Measurements from ENCODE around the gene PTPRG. TPM values are rescaled to one million over a fixed set of nuclear protein-coding genes. Genes with fewer than 3 reads are reported as not detected.
"Not testable (repeated sequence)": the region's sequence is repeated elsewhere in the genome, so short reads cannot be mapped to it uniquely, and the experiment has no call there.

Gene PTPRG
- total and polyA plus RNA-seq, 2 experiments from 2014 or later, result 15.2 to 45.7 TPM

GRCh38 chr3:62035402-62036057, 474.2 kb downstream of the PTPRG start:
- Histone ChIP-seq H3K36me3 (no peaks in the 10 kb centered on the region), H3K4me3 (no peak overlapping the region), H3K9me3 (ENCODE audit: low read depth) (no peaks in the 10 kb centered on the region), H3K4me1 (ENCODE audit: low read depth) (no peaks in the 10 kb centered on the region), H3K27me3 (no peaks in the 10 kb centered on the region), H3K27ac (no peak overlapping the region)
- TF ChIP-seq CTCF (IDR thresholded peaks at IDR 0.05; ENCODE audit: low read depth, low read length), result no peak
- no peak for DNase-seq (ENCODE audit: low read depth in 1 of 2, low spot score in 1 of 2)

- Histone ChIP-seq H3K36me3 (no peaks in the 10 kb centered on the region), H3K4me1 (ENCODE audit: low read depth) (no peaks in the 10 kb centered on the region), H3K4me3 (no peak overlapping the region), H3K27ac (no peak overlapping the region), H3K27me3 (no peaks in the 10 kb centered on the region), H3K9me3 (ENCODE audit: low read depth) (no peaks in the 10 kb centered on the region)
- TF ChIP-seq CTCF (IDR thresholded peaks at IDR 0.05; ENCODE audit: low read depth, low read length), result no peak
- no peak for DNase-seq (ENCODE audit: low read depth in 1 of 2, low spot score in 1 of 2)
Observed at GRCh38 chr3:62036726-62037125, 475.4 kb downstream of the PTPRG start.

GRCh38 chr3:62038798-62039197, 477.4 kb downstream of the PTPRG start:
- not testable (repeated sequence) for H3K9me3 ChIP-seq (ENCODE audit: low read depth); H3K27ac ChIP-seq; H3K4me1 ChIP-seq (ENCODE audit: low read depth); H3K27me3 ChIP-seq; H3K4me3 ChIP-seq; H3K36me3 ChIP-seq; DNase-seq (ENCODE audit: low read depth in 1 of 2, low spot score in 1 of 2)

- no peak for TF ChIP-seq CTCF (IDR thresholded peaks at IDR 0.05; ENCODE audit: low read depth, low read length)
- Histone ChIP-seq H3K4me3 (no peak overlapping the region), H3K4me1 (ENCODE audit: low read depth) (no peaks in the 10 kb centered on the region), H3K27me3 (no peaks in the 10 kb centered on the region), H3K9me3 (ENCODE audit: low read depth) (no peaks in the 10 kb centered on the region), H3K27ac (no peak overlapping the region), H3K36me3 (no peaks in the 10 kb centered on the region)
- no peak for DNase-seq (ENCODE audit: low read depth in 1 of 2, low spot score in 1 of 2)
Observed at GRCh38 chr3:62039586-62039985, 478.2 kb downstream of the PTPRG start.

GRCh38 chr3:62041681-62042080, 480.3 kb downstream of the PTPRG start:
- no peaks in the 10 kb centered on the region for H3K4me1 ChIP-seq (ENCODE audit: low read depth)

More at GRCh38 chr3:62041681-62042080, 480.3 kb downstream of the PTPRG start:
- Histone ChIP-seq H3K9me3 (ENCODE audit: low read depth) (no peaks in the 10 kb centered on the region), H3K4me3 (no peak overlapping the region), H3K27me3 (no peaks in the 10 kb centered on the region), H3K27ac (no peak overlapping the region), H3K36me3 (no peaks in the 10 kb centered on the region)
- TF ChIP-seq CTCF (IDR thresholded peaks at IDR 0.05; ENCODE audit: low read depth, low read length), result no peak
- no peak for DNase-seq (ENCODE audit: low read depth in 1 of 2, low spot score in 1 of 2)
